Gastrocnemius medialis (tissue), 4 donors: ENCODE measurements around the gene C10orf71.

ENCODE experiments used
- CTCF ChIP-seq, 5 experiments: fragments of 450-650 bp in 3 of 5; fragments of 200-600 bp in 2 of 5; sonication (generic) in 2 of 5; IDR thresholded peaks in 4 of 5; conservative IDR thresholded peaks in 1 of 5; 1 replicate in 4 of 5; 2 replicates in 1 of 5; pipeline ENCODE4 v1.5.1; 2016 to 2019; ENCODE audit warnings: antibody characterized with exemption in 5 of 5, mild to moderate bottlenecking in 3 of 5, moderate library complexity in 3 of 5
- POLR2A ChIP-seq, 2 donors: fragments of 450-650 bp; IDR thresholded peaks; one replicate each; pipeline ENCODE4 v1.6.1; 2017; ENCODE audit warnings: antibody characterized with exemption in 2 of 2, mild to moderate bottlenecking in 2 of 2, moderate library complexity in 2 of 2

GRCh38 chr10:49354593-49354992 lies 55.6 kb downstream of the C10orf71 start:
- TF ChIP-seq CTCF (IDR thresholded peaks at IDR 0.05 in 4 of 5, conservative IDR thresholded peaks at IDR 0.05 in 1 of 5), result no peak
- no peak for TF ChIP-seq POLR2A (IDR thresholded peaks at IDR 0.05)
